H9 (cell line): Measurements from ENCODE around the gene TBC1D9. TPM values are rescaled to one million over a fixed set of nuclear protein-coding genes. Genes with fewer than 3 reads are reported as not detected.

Source experiments
- DNase-seq: peaks from one replicate; pipeline ENCODE4 v3.0.0-alpha.2; 2017
- H2AFZ ChIP-seq: one replicate; pipeline ENCODE4 v1.6.1; 2013; ENCODE audit warnings: mild to moderate bottlenecking, low read length, control low read depth, moderate library complexity
- H2AK5ac ChIP-seq: 2 replicates; pipeline ENCODE4 v1.6.1; 2013; ENCODE audit warnings: low read length, control low read depth, mixed read lengths; ENCODE audit not compliant: insufficient read length
- H2BK120ac ChIP-seq: one replicate; pipeline ENCODE4 v1.6.1; 2013; ENCODE audit warnings: low read depth, mild to moderate bottlenecking, low read length, control low read depth, inconsistent platforms; ENCODE audit not compliant: poor library complexity, severe bottlenecking
- H2BK12ac ChIP-seq: 2 replicates; pipeline ENCODE4 v1.6.1; 2013; ENCODE audit warnings: low read length, control low read depth, mixed read lengths, low read depth; ENCODE audit not compliant: insufficient read length
- H2BK15ac ChIP-seq: 2 replicates; pipeline ENCODE4 v1.6.1; 2013; ENCODE audit warnings: low read depth, low read length, control low read depth
- H2BK20ac ChIP-seq: one replicate; pipeline ENCODE4 v1.6.1; 2013; ENCODE audit warnings: low read depth, mild to moderate bottlenecking, low read length, control low read depth, inconsistent platforms; ENCODE audit not compliant: poor library complexity, severe bottlenecking
- H2BK5ac ChIP-seq: 2 replicates; pipeline ENCODE4 v1.6.1; 2013; ENCODE audit warnings: low read length, control low read depth, mixed read lengths; ENCODE audit not compliant: insufficient read length
- H3K14ac ChIP-seq: 2 replicates; pipeline ENCODE4 v1.6.1; 2013; ENCODE audit warnings: low read length, control low read depth; ENCODE audit not compliant: insufficient read depth
- H3K18ac ChIP-seq: 2 replicates; pipeline ENCODE4 v1.6.1; 2013; ENCODE audit warnings: low read depth, mild to moderate bottlenecking, mixed read lengths, low read length, control low read depth; ENCODE audit not compliant: insufficient read length
- H3K23ac ChIP-seq: 2 replicates; pipeline ENCODE4 v1.6.1; 2013; ENCODE audit warnings: low read length, control low read depth, mixed read lengths, low read depth; ENCODE audit not compliant: insufficient read length
- H3K23me2 ChIP-seq: 2 replicates; pipeline ENCODE4 v1.6.1; 2013; ENCODE audit warnings: low read depth, mild to moderate bottlenecking, mixed read lengths, low read length, control low read depth; ENCODE audit not compliant: insufficient read length, poor library complexity, severe bottlenecking
- H3K27ac ChIP-seq: 2 replicates; pipeline ENCODE4 v1.5.1; 2013; ENCODE audit warnings: low read length, control low read depth, mixed read lengths, low read depth; ENCODE audit not compliant: insufficient read length
- H3K27me3 ChIP-seq: 2 replicates; pipeline ENCODE4 v1.6.1; 2013; ENCODE audit warnings: low read length, control low read depth, inconsistent platforms; ENCODE audit not compliant: insufficient read depth
- H3K4ac ChIP-seq: 2 replicates; pipeline ENCODE4 v1.6.1; 2013; ENCODE audit warnings: low read depth, mild to moderate bottlenecking, control low read depth, inconsistent platforms, low read length, moderate library complexity
- H3K4me1 ChIP-seq: 2 replicates; pipeline ENCODE4 v1.6.1; 2013; ENCODE audit warnings: low read length, control low read depth, inconsistent platforms; ENCODE audit not compliant: insufficient read depth
- H3K4me2 ChIP-seq: 2 replicates; pipeline ENCODE4 v1.6.1; 2013; ENCODE audit warnings: low read length, control low read depth, mixed read lengths; ENCODE audit not compliant: insufficient read length, insufficient read depth
- H3K56ac ChIP-seq: 2 replicates; pipeline ENCODE4 v1.6.1; 2013; ENCODE audit warnings: low read depth, mild to moderate bottlenecking, mixed read lengths, low read length, control low read depth; ENCODE audit not compliant: insufficient read length
- H3K79me1 ChIP-seq: 2 replicates; pipeline ENCODE4 v1.6.1; 2013; ENCODE audit warnings: low read depth, mild to moderate bottlenecking, moderate library complexity, low read length, control low read depth, inconsistent platforms; ENCODE audit not compliant: insufficient read depth, poor library complexity, severe bottlenecking
- H3K79me2 ChIP-seq: 2 replicates; pipeline ENCODE4 v1.6.1; 2013; ENCODE audit warnings: low read length, control low read depth, inconsistent platforms; ENCODE audit not compliant: insufficient read depth
- H3K9ac ChIP-seq: 2 replicates; pipeline ENCODE4 v1.6.1; 2013; ENCODE audit warnings: low read length, control low read depth, mixed read lengths; ENCODE audit not compliant: insufficient read length; ENCODE audit errors: extremely low read depth
- H3K9me3 ChIP-seq: one replicate; pipeline ENCODE4 v1.6.1; 2013; ENCODE audit warnings: low read depth, low read length, inconsistent platforms; ENCODE audit not compliant: control insufficient read depth
- H3T11ph ChIP-seq: one replicate; pipeline ENCODE4 v1.6.1; 2013; ENCODE audit warnings: mild to moderate bottlenecking, low read length, control low read depth, inconsistent platforms
- H4K20me1 ChIP-seq: one replicate; pipeline ENCODE4 v1.6.1; 2013; ENCODE audit not compliant: control insufficient read depth, insufficient read length, insufficient read depth
- H4K5ac ChIP-seq: 2 replicates; pipeline ENCODE4 v1.6.1; 2013; ENCODE audit warnings: low read depth, mild to moderate bottlenecking, mixed read lengths, low read length, control low read depth; ENCODE audit not compliant: insufficient read length
- H4K8ac ChIP-seq: replicated peaks from 2 replicates; pipeline ENCODE4 v1.6.1; 2013; ENCODE audit warnings: low read length, control low read depth, mixed read lengths, low read depth; ENCODE audit not compliant: insufficient read length
- H4K91ac ChIP-seq: 2 replicates; pipeline ENCODE4 v1.6.1; 2013; ENCODE audit warnings: low read depth, mild to moderate bottlenecking, moderate library complexity, mixed read lengths, low read length, control low read depth; ENCODE audit not compliant: insufficient read length
- H3K27ac Mint-ChIP-seq, 3 experiments: 2 replicates in 2 of 3; 3 replicates in 1 of 3; pipeline ENCODE4 v1.8.0; 2020 to 2021; ENCODE audit warnings: mixed read lengths in 3 of 3, mild to moderate bottlenecking in 1 of 3, moderate library complexity in 1 of 3
- H3K27me3 Mint-ChIP-seq: 2 replicates; pipeline ENCODE4 v1.8.0; 2021; ENCODE audit warnings: low read depth, mild to moderate bottlenecking, moderate library complexity, mixed read lengths
- H3K36me3 Mint-ChIP-seq, 3 experiments: 2 replicates in 2 of 3; 3 replicates in 1 of 3; pipeline ENCODE4 v1.8.0; 2020 to 2021; ENCODE audit warnings: low read depth in 3 of 3, mixed read lengths in 3 of 3; ENCODE audit not compliant: insufficient read depth in 1 of 3
- H3K4me1 Mint-ChIP-seq, 2 experiments: 2 replicates each; pipeline ENCODE4 v1.8.0; 2020; ENCODE audit warnings: mixed read lengths in 2 of 2
- H3K4me3 Mint-ChIP-seq, 2 experiments: 2 replicates in 1 of 2; 3 replicates in 1 of 2; pipeline ENCODE4 v1.8.0; 2020 to 2021; ENCODE audit warnings: mild to moderate bottlenecking in 2 of 2, mixed read lengths in 2 of 2, moderate library complexity in 1 of 2
- H3K9me3 Mint-ChIP-seq, 2 experiments: 2 replicates in 1 of 2; 3 replicates in 1 of 2; pipeline ENCODE4 v1.8.0; 2020; ENCODE audit warnings: mild to moderate bottlenecking in 2 of 2, mixed read lengths in 2 of 2, moderate library complexity in 1 of 2
- CTCF ChIP-seq: fragments of 200-600 bp; sonication (generic); conservative IDR thresholded peaks from 3 replicates; pipeline ENCODE4 v1.8.0; 2021; ENCODE audit warnings: antibody characterized with exemption, mild to moderate bottlenecking
- WGBS: extraction: QIAGEN DNeasy Blood & Tissue Kit; methylation state at CpG from one replicate; pipeline ENCODE4 v1.1.7; 2013; ENCODE audit warnings: missing lambda C conversion rate, low lambda C conversion rate, mixed read lengths; ENCODE audit not compliant: insufficient read length; ENCODE audit errors: extremely low coverage; 5-methylcytosine and 5-hydroxymethylcytosine counted together
- total RNA-seq: library from RNA; stranded (reverse); gene quantifications from 2 replicates; pipeline ENCODE4 v1.2.1, GENCODE V29; 2021

Gene TBC1D9
- total RNA-seq, 1 experiment from 2014 or later: 0.63 TPM

- Histone ChIP-seq H2AK5ac (no peak overlapping the region), H3K79me1 (no peaks in the 10 kb centered on the region), H2BK20ac (no peak overlapping the region), H3K4ac (no peak overlapping the region), H3T11ph (no peak overlapping the region), H3K23ac (no peak overlapping the region), H4K5ac (no peak overlapping the region), H3K18ac (no peak overlapping the region), H2AFZ (no peak overlapping the region), H4K20me1 (no peaks in the 10 kb centered on the region), H3K27ac (no peak overlapping the region), H3K14ac (no peak overlapping the region), H3K27me3 (no peaks in the 10 kb centered on the region), H2BK15ac (no peak overlapping the region), H3K79me2 (no peaks in the 10 kb centered on the region), H3K56ac (no peak overlapping the region), H2BK12ac (no peak overlapping the region), H4K8ac (no peak overlapping the region), H2BK120ac (no peak overlapping the region), H2BK5ac (no peak overlapping the region), H3K4me2 (no peak overlapping the region), H3K9me3 (no peaks in the 10 kb centered on the region), H3K9ac (no peak overlapping the region), H3K23me2 (no peaks in the 10 kb centered on the region), H4K91ac (no peak overlapping the region), H3K4me1 (no peaks in the 10 kb centered on the region; the same call in 1 of the 2 replicates)
- no CpG with 5 or more reads among the region's 2 CpGs for WGBS
- peaks cover 12 to 13% of the 10 kb centered on the region in 2 experiments for H3K9me3 Mint-ChIP-seq
- no peak for DNase-seq
- no peak overlapping the region for H3K27ac Mint-ChIP-seq
- peaks cover 4 to 11% (median 5%) of the 10 kb centered on the region in 3 experiments; a peak in 4 of 7 replicates for H3K36me3 Mint-ChIP-seq
- peaks cover 7% of the 10 kb centered on the region for H3K27me3 Mint-ChIP-seq
- H3K4me3 Mint-ChIP-seq: no peak overlapping the region
- no peak for TF ChIP-seq CTCF
- H3K4me1 Mint-ChIP-seq: peaks cover 5 to 6% of the 10 kb centered on the region in 2 experiments
Observed at GRCh38 chr4:140793291-140793690, 37.1 kb upstream of the TBC1D9 start.
